Activated naive CD8-positive, alpha-beta T cell treated with anti-CD3 and anti-CD28 coated beads, Interleukin-2, amount 50 U/mL, for 24 hours (primary cell): ENCODE data around the gene RPS27L.

Experiments
- ATAC-seq: fragments of 150-1000 bp; cut with Tn5 transposase; one replicate; pipeline ENCODE4 v1.10.0; 2021
- DNase-seq: peaks from one replicate; pipeline ENCODE4 v3.0.0; 2021
- H3K27ac Mint-ChIP-seq: one replicate; pipeline ENCODE4 v1.8.0; 2021; ENCODE audit warnings: mild to moderate bottlenecking, mixed read lengths
- H3K27me3 Mint-ChIP-seq: one replicate; pipeline ENCODE4 v1.8.0; 2021; ENCODE audit warnings: mixed read lengths
- H3K36me3 Mint-ChIP-seq: one replicate; pipeline ENCODE4 v1.8.0; 2021; ENCODE audit warnings: low read depth, mixed read lengths
- H3K4me1 Mint-ChIP-seq: one replicate; pipeline ENCODE4 v1.8.0; 2021; ENCODE audit warnings: mixed read lengths
- H3K4me3 Mint-ChIP-seq: one replicate; pipeline ENCODE4 v1.8.0; 2021; ENCODE audit warnings: mild to moderate bottlenecking, moderate library complexity, mixed read lengths
- H3K9me3 Mint-ChIP-seq: one replicate; pipeline ENCODE4 v1.8.0; 2021; ENCODE audit warnings: mixed read lengths

RPS27L gene

GRCh38 chr15:63136742-63137141 lies 20.5 kb downstream of the RPS27L start:
- Mint-ChIP-seq H3K4me3 (no peak overlapping the region), H3K4me1 (peaks cover 19% of the 10 kb centered on the region), H3K9me3 (no peaks in the 10 kb centered on the region), H3K27me3 (no peaks in the 10 kb centered on the region), H3K27ac (no peak overlapping the region), H3K36me3 (peaks cover 7% of the 10 kb centered on the region)
- ATAC-seq: no peak
- DNase-seq: no peak

DNA sequence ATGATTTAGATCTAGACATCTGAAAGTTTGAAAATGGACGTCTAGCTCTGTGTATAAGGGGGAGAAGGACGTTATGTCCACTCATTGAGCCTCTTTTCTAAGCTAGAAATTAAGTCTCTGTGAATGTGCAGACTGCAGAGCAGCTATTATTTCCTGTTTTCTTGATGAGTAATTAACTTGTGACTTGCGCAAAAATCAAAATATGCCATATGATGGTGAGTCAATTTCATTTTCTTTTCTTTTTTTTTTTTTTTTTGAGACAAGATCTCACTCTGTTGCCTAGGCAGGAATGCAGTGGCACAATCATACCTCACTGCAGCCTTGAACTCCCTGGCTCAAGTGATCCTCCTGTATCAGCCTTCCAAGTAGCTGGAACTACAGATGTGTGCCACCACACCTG lies 21.5 kb downstream of the RPS27L start:
- Mint-ChIP-seq H3K4me3 (no peak overlapping the region), H3K36me3 (peaks cover 5% of the 10 kb centered on the region), H3K27me3 (no peaks in the 10 kb centered on the region), H3K9me3 (no peaks in the 10 kb centered on the region), H3K27ac (no peak overlapping the region), H3K4me1 (peaks cover 11% of the 10 kb centered on the region)
- ATAC-seq (no peak), DNase-seq (no peak)

- H3K4me1 Mint-ChIP-seq: peaks cover 9% of the 10 kb centered on the region
Measured at GRCh38 chr15:63135281-63135680, 22.0 kb downstream of the RPS27L start.

DNA sequence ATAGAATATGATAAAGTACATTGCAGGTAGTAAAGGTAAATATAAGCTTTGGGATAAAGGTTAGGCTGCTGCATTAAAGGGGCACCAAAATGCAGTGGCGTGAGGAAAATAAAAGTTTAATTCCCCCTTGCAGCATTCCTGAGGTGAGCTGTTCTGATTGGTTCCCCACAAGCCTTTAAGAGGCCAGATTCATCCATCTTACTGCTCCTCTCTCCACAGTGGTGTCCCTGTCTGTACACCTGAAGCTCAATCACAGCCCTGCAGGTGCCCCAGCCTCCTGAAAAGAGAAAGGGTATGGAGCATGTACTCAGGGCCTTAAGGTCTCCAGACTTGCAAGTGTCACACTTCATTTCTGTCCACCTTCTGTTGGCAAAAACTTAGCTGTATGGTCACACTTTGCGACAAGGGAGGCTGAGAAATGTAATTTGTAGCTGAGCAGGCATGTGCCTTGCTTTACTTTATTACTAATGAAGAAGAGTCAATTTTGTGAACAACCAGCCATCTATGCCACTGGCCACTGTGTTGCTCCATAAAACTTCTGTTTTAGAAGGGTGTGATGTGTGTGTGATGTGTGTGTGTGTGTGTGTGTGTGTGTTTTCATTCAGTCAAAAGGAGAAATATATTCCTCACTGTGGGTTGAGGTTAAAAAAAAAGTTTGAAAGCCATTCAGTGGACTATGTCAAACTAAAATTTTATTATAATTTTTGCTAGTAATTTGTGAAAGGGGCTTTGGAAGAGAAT lies 22.9 kb downstream of the RPS27L start:
- Mint-ChIP-seq H3K4me3 (no peak overlapping the region), H3K27ac (no peak overlapping the region), H3K4me1 (peaks cover 9% of the 10 kb centered on the region), H3K27me3 (no peaks in the 10 kb centered on the region), H3K9me3 (no peaks in the 10 kb centered on the region), H3K36me3 (peaks cover 15% of the 10 kb centered on the region)
- ATAC-seq (no peak), DNase-seq (no peak)

More at GRCh38 chr15:63135281-63135680, 22.0 kb downstream of the RPS27L start:
- Mint-ChIP-seq H3K4me3 (no peak overlapping the region), H3K9me3 (no peaks in the 10 kb centered on the region), H3K27ac (no peak overlapping the region), H3K27me3 (no peaks in the 10 kb centered on the region), H3K36me3 (peaks cover 9% of the 10 kb centered on the region)
- DNase-seq: no peak
- no peak for ATAC-seq

- Mint-ChIP-seq H3K9me3 (no peaks in the 10 kb centered on the region), H3K4me1 (peaks cover 9% of the 10 kb centered on the region)
- ATAC-seq: no peak
Measured at GRCh38 chr15:63133786-63134185, 23.5 kb downstream of the RPS27L start.

DNA sequence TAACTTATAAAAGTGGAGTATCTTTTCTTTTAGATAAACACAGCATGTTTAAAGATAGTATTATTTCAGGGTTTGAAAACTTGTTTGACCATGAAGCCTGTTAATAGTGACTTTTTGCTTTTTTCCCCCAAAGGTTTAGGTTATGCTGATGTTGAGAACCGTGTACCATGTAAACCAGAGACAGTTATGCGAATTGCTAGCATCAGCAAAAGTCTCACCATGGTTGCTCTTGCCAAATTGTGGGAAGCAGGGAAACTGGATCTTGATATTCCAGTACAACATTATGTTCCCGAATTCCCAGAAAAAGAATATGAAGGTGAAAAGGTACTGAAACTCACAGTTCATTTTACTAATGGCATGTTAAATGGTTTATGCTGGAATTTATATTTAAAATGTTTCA lies 30.6 kb downstream of the RPS27L start:
- ATAC-seq (no peak), DNase-seq (no peak)
- Mint-ChIP-seq H3K36me3 (peaks cover 38% of the 10 kb centered on the region), H3K4me3 (no peak overlapping the region), H3K27me3 (no peaks in the 10 kb centered on the region), H3K4me1 (peaks cover 16% of the 10 kb centered on the region), H3K9me3 (no peaks in the 10 kb centered on the region), H3K27ac (no peak overlapping the region)

More at GRCh38 chr15:63133786-63134185, 23.5 kb downstream of the RPS27L start:
- Mint-ChIP-seq H3K27me3 (no peaks in the 10 kb centered on the region), H3K36me3 (peaks cover 19% of the 10 kb centered on the region), H3K4me3 (no peak overlapping the region), H3K27ac (no peak overlapping the region)
- DNase-seq: no peak

DNA sequence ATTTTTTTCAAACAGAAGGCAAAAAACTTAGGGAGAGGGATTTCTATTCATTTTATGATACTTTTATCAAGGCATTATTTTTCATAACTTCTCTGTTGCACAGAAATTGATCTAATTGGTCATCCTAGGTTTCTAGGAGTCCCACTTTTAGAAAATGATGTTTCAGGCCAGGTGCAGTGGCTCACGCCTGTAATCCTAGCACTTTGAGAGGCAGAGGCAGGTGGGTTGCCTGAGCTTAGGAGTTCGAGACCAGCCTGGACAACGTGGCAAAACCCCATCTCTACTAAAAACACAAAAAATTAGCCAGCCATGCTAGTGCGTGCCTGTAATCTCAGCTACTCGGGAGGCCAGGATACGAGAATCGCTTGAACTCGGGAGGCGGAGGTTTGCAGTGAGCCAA lies 32.8 kb downstream of the RPS27L start:
- ATAC-seq (no peak), DNase-seq (no peak)
- Mint-ChIP-seq H3K4me3 (no peak overlapping the region), H3K27ac (no peak overlapping the region), H3K36me3 (peaks cover 27% of the 10 kb centered on the region), H3K9me3 (peaks cover 8% of the 10 kb centered on the region), H3K4me1 (peaks cover 20% of the 10 kb centered on the region), H3K27me3 (no peaks in the 10 kb centered on the region)

- Mint-ChIP-seq H3K27me3 (no peaks in the 10 kb centered on the region), H3K9me3 (peaks cover 11% of the 10 kb centered on the region), H3K27ac (peak overlapping the region; percentile 87), H3K4me3 (peak overlapping the region; percentile 94), H3K36me3 (peaks cover 20% of the 10 kb centered on the region), H3K4me1 (peaks cover 19% of the 10 kb centered on the region)
- peak; percentile 84 for DNase-seq
- peak; percentile 89 for ATAC-seq
Measured at GRCh38 chr15:63122002-63122875, 35.0 kb downstream of the RPS27L start.

- Mint-ChIP-seq H3K36me3 (peaks cover 13% of the 10 kb centered on the region), H3K27me3 (no peaks in the 10 kb centered on the region), H3K27ac (peak within 1 kb of the TSS; percentile 87), H3K9me3 (peaks cover 11% of the 10 kb centered on the region), H3K4me3 (peak within 1 kb of the TSS; percentile 94), H3K4me1 (peaks cover 15% of the 10 kb centered on the region)
- peak; percentile 85 for DNase-seq
- ATAC-seq: peak; percentile 95
Measured at GRCh38 chr15:63121382-63122001, 35.8 kb downstream of the RPS27L start, which contains the start of gene LACTB. TSS of gene LACTB (plus strand) at chr15:63121861. CDS start at chr15:63121872, 11 bp downstream.

DNA sequence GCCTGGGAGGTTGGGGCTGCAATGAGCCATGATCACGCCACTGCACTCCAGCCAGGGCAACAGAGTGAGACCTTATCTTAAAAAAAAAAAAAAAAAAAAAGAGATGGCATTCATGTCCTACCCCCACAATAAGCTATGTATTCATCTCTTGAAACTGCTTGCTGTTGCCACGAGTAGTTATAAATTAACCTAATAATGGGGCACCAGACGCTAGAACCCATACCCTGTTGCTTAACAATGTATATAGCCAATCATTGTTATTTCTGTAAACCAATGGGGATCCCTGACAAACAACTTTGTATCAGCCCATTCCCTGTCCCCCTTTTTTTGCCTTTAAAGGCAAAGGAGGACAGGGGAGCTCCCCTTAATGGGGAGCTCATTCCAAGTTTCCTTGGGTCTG lies 38.4 kb downstream of the RPS27L start:
- H3K4me1 Mint-ChIP-seq: peaks cover 14% of the 10 kb centered on the region

DNA sequence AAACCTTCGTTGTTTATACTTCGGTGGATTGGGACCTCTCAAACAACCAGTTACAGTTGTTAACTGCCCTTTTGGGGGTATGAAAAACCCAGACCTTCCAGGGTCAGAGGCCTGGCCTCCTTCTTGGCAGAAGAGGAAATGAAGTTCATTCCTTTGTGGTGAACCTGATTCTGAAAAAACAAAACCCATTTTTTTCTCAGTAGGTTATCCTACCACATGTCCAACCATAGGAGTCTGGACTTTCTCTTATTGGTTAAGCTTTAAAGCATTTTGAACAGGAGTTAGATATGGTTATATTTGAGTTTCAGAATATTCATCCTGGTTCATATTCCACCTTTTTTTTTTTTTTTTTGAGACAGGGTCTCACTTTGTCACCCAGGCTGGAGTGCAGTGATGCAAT lies 42.8 kb downstream of the RPS27L start:
- Mint-ChIP-seq H3K9me3 (peaks cover 3% of the 10 kb centered on the region), H3K36me3 (peaks cover 3% of the 10 kb centered on the region), H3K27ac (no peak overlapping the region), H3K4me3 (no peak overlapping the region), H3K27me3 (no peaks in the 10 kb centered on the region), H3K4me1 (no peaks in the 10 kb centered on the region)
- no peak for DNase-seq
- no peak for ATAC-seq

More for the DNA sequence above, 38.4 kb downstream of the RPS27L start:
- Mint-ChIP-seq H3K9me3 (peaks cover 11% of the 10 kb centered on the region), H3K4me3 (no peak overlapping the region), H3K36me3 (peaks cover 5% of the 10 kb centered on the region), H3K27me3 (no peaks in the 10 kb centered on the region), H3K27ac (no peak overlapping the region)
- DNase-seq: no peak
- no peak for ATAC-seq

DNA sequence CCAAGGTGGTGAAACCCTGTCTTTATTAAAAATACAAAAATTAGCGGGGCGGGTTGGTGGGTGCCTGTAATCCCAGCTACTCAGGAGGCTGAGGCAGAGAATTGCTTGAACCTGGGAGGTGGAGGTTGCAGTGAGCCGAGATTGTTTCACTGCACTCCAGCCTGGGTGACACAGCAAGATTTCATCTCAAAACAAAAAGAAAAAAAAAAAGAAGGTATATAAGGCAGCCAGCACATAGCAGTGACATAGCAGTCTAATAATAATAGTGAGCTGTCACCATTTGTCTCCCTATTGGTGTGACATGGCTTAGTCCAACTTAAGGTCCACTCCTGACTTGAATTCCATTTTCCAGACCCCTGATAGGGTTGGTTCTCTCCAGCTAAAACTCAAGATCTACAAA lies 44.4 kb downstream of the RPS27L start:
- no peaks in the 10 kb centered on the region for H3K9me3 Mint-ChIP-seq
- H3K27me3 Mint-ChIP-seq: no peaks in the 10 kb centered on the region
- no peak for DNase-seq
- H3K36me3 Mint-ChIP-seq: no peaks in the 10 kb centered on the region
- ATAC-seq: no peak
- no peak overlapping the region for H3K27ac Mint-ChIP-seq
- no peak overlapping the region for H3K4me3 Mint-ChIP-seq
- no peaks in the 10 kb centered on the region for H3K4me1 Mint-ChIP-seq

- ATAC-seq: no peak
- no peak overlapping the region for H3K4me3 Mint-ChIP-seq
Measured at GRCh38 chr15:63111481-63111880, 45.8 kb downstream of the RPS27L start.

GRCh38 chr15:63110428-63111026 lies 46.8 kb downstream of the RPS27L start:
- no peaks in the 10 kb centered on the region for H3K9me3 Mint-ChIP-seq
- H3K27me3 Mint-ChIP-seq: no peaks in the 10 kb centered on the region
- DNase-seq: no peak
- H3K4me1 Mint-ChIP-seq: no peaks in the 10 kb centered on the region
- H3K27ac Mint-ChIP-seq: no peak overlapping the region
- no peak overlapping the region for H3K4me3 Mint-ChIP-seq
- ATAC-seq: no peak
- H3K36me3 Mint-ChIP-seq: no peaks in the 10 kb centered on the region

More at GRCh38 chr15:63111481-63111880, 45.8 kb downstream of the RPS27L start:
- H3K36me3 Mint-ChIP-seq: no peaks in the 10 kb centered on the region
- no peaks in the 10 kb centered on the region for H3K9me3 Mint-ChIP-seq
- H3K27ac Mint-ChIP-seq: no peak overlapping the region
- no peaks in the 10 kb centered on the region for H3K4me1 Mint-ChIP-seq
- no peak for DNase-seq
- no peaks in the 10 kb centered on the region for H3K27me3 Mint-ChIP-seq
